ENCODE data around the gene PTPRD. TPM values are rescaled to one million over a fixed set of nuclear protein-coding genes. Genes with fewer than 3 reads are reported as not detected.
"Not testable (repeated sequence)": the region's sequence is repeated elsewhere in the genome, so short reads cannot be mapped to it uniquely, and the experiment has no call there.

Gene PTPRD
- total RNA-seq, 1 experiment from 2014 or later = 69.6 TPM

DNA sequence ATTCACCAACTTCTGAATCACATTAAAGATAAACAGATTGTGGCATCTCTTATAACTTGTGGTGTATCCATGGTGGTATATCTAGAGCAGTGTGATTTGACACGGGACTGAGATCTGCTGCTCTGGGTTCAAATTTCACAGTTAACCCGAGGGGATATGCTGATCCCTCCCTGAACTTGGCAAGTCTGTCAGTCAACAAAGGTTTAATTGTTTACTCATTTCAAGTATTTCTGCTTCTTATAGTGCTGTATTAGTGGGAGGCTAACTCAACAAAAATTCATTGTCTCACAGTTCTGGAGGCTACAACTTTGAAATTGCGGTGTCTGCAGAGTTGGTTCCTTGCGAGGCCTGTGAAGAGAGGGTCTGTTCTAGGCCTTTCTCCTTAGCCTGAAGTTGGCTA, 1175.2 kb downstream of the PTPRD start (continued):
- TF ChIP-seq, protein P1, sequence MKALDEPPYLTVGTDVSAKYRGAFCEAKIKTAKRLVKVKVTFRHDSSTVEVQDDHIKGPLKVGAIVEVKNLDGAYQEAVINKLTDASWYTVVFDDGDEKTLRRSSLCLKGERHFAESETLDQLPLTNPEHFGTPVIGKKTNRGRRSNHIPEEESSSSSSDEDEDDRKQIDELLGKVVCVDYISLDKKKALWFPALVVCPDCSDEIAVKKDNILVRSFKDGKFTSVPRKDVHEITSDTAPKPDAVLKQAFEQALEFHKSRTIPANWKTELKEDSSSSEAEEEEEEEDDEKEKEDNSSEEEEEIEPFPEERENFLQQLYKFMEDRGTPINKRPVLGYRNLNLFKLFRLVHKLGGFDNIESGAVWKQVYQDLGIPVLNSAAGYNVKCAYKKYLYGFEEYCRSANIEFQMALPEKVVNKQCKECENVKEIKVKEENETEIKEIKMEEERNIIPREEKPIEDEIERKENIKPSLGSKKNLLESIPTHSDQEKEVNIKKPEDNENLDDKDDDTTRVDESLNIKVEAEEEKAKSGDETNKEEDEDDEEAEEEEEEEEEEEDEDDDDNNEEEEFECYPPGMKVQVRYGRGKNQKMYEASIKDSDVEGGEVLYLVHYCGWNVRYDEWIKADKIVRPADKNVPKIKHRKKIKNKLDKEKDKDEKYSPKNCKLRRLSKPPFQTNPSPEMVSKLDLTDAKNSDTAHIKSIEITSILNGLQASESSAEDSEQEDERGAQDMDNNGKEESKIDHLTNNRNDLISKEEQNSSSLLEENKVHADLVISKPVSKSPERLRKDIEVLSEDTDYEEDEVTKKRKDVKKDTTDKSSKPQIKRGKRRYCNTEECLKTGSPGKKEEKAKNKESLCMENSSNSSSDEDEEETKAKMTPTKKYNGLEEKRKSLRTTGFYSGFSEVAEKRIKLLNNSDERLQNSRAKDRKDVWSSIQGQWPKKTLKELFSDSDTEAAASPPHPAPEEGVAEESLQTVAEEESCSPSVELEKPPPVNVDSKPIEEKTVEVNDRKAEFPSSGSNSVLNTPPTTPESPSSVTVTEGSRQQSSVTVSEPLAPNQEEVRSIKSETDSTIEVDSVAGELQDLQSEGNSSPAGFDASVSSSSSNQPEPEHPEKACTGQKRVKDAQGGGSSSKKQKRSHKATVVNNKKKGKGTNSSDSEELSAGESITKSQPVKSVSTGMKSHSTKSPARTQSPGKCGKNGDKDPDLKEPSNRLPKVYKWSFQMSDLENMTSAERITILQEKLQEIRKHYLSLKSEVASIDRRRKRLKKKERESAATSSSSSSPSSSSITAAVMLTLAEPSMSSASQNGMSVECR (CRISPR knock-in tag; IDR thresholded peaks at IDR 0.05; ENCODE audit: borderline replicate concordance) = no peak

DNA sequence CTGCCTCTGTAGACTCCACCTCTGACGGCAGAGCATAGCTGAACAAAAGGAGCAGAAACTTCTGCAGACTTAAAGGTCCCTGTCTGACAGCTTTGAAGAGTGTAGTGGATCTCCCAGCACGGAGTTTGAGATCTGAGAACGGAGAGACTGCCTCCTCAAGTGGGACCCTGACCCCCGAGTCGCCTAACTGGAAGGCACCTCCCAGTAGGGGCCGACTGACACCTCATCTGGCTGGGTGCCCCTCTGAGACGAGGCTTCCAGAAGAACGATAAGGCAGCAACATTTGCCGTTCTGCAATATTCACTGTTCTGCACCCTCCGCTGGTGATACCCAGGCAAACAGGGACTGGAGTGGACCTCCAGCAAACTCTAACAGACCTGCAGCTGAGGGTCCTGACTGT, 1186.3 kb downstream of the PTPRD start:
- H3K36me3 Mint-ChIP-seq = peaks cover 10% of the 10 kb centered on the region; the same call in 1 of the 2 replicates
- H3K9me3 Mint-ChIP-seq = peaks cover 21% of the 10 kb centered on the region
- POLR2A ChIA-PET; H3K27me3 Mint-ChIP-seq (ENCODE audit: low read depth); ATAC-seq; CTCF ChIA-PET; H3K27ac Mint-ChIP-seq; H3K4me3 Mint-ChIP-seq; DNase-seq (ENCODE audit: low spot score); H3K4me1 Mint-ChIP-seq: not testable (repeated sequence)

DNA sequence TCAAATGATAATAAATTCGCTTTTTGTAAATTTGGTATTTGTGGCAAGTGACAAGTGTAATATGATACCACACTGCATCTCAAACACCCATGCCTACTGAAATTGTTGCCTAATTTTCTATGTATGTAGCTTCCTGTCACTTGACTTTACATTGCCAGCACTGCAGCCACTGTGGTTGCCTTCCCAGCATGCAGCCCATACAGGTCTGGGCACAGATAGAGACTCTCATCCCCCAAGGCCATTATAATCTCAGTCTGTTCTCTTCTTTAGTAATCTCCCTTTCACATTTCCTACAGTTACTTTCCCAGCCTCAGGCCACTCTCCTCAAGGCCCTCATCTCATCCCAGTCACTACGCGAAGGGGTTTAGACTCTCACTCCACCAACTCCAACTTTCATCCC, 1200.6 kb downstream of the PTPRD start:
- TF ChIP-seq FOXJ3 (CRISPR knock-in tag; IDR thresholded peaks at IDR 0.05; ENCODE audit: borderline replicate concordance) (no peak), OVOL2 (CRISPR knock-in tag; IDR thresholded peaks at IDR 0.05; ENCODE audit: borderline replicate concordance) (no peak), EMX1 (CRISPR knock-in tag; IDR thresholded peaks at IDR 0.05) (no peak), NR1H2 (CRISPR knock-in tag; IDR thresholded peaks at IDR 0.05) (no peak), ATF1 (CRISPR knock-in tag; IDR thresholded peaks at IDR 0.05) (no peak), ZNF416 (CRISPR knock-in tag; IDR thresholded peaks at IDR 0.05) (no peak)
- TF ChIP-seq, protein P2, sequence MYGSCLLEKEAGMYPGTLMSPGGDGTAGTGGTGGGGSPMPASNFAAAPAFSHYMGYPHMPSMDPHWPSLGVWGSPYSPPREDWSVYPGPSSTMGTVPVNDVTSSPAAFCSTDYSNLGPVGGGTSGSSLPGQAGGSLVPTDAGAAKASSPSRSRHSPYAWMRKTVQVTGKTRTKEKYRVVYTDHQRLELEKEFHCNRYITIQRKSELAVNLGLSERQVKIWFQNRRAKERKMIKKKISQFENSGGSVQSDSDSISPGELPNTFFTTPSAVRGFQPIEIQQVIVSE (CRISPR knock-in tag; IDR thresholded peaks at IDR 0.05; ENCODE audit: borderline replicate concordance) = no peak
- TF ChIP-seq, protein P3, sequence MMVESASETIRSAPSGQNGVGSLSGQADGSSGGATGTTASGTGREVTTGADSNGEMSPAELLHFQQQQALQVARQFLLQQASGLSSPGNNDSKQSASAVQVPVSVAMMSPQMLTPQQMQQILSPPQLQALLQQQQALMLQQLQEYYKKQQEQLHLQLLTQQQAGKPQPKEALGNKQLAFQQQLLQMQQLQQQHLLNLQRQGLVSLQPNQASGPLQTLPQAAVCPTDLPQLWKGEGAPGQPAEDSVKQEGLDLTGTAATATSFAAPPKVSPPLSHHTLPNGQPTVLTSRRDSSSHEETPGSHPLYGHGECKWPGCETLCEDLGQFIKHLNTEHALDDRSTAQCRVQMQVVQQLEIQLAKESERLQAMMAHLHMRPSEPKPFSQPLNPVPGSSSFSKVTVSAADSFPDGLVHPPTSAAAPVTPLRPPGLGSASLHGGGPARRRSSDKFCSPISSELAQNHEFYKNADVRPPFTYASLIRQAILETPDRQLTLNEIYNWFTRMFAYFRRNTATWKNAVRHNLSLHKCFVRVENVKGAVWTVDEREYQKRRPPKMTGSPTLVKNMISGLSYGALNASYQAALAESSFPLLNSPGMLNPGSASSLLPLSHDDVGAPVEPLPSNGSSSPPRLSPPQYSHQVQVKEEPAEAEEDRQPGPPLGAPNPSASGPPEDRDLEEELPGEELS (CRISPR knock-in tag; IDR thresholded peaks at IDR 0.05) = no peak
- TF ChIP-seq, protein P4, sequence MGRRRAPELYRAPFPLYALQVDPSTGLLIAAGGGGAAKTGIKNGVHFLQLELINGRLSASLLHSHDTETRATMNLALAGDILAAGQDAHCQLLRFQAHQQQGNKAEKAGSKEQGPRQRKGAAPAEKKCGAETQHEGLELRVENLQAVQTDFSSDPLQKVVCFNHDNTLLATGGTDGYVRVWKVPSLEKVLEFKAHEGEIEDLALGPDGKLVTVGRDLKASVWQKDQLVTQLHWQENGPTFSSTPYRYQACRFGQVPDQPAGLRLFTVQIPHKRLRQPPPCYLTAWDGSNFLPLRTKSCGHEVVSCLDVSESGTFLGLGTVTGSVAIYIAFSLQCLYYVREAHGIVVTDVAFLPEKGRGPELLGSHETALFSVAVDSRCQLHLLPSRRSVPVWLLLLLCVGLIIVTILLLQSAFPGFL (CRISPR knock-in tag; IDR thresholded peaks at IDR 0.05; ENCODE audit: borderline replicate concordance) = no peak
- TF ChIP-seq, protein P5, sequence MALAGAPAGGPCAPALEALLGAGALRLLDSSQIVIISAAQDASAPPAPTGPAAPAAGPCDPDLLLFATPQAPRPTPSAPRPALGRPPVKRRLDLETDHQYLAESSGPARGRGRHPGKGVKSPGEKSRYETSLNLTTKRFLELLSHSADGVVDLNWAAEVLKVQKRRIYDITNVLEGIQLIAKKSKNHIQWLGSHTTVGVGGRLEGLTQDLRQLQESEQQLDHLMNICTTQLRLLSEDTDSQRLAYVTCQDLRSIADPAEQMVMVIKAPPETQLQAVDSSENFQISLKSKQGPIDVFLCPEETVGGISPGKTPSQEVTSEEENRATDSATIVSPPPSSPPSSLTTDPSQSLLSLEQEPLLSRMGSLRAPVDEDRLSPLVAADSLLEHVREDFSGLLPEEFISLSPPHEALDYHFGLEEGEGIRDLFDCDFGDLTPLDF (CRISPR knock-in tag; IDR thresholded peaks at IDR 0.05) = no peak
- Mint-ChIP-seq H3K9me3 (peaks cover 4% of the 10 kb centered on the region; the same call in 1 of the 2 replicates), H3K4me1 (peaks cover 19% of the 10 kb centered on the region), H3K27ac (peak overlapping the region; percentile 52), H3K4me3 (no peak overlapping the region), H3K36me3 (peaks cover 4% of the 10 kb centered on the region; the same call in 1 of the 2 replicates), H3K27me3 (ENCODE audit: low read depth) (no peaks in the 10 kb centered on the region)
- ChIA-PET CTCF (interaction anchor here (1.0 kb wide), 1 partner anchor 195 kb away, joined by 3 read pairs; no protein-coding TSS in a partner anchor), POLR2A (no interaction called here)
- no peak for DNase-seq (ENCODE audit: low spot score)
- peak; percentile 59 for ATAC-seq
